ENCODE measurements around the gene RAB3IL1.

RAB3IL1 gene

DNA sequence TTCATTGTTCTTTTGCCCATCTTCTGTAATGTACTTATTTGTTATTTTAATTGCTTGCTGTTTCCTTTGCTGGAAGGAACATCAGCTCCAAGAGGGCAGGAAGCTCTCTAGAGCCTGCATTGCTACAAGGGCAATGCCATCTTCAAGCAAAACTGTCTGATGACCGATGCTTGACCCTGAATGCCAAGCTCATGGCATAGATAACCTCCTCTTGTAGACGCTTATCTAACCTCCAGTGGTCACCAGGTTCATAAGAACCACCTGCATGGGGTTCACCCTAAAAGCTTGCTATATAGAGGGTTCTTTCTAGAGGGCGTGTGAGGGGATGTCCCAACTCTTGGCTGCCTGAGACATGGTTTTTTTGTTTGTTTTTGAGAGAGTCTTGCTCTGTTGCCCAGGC, 42.5 kb downstream of the RAB3IL1 start:
- Histone ChIP-seq H3K27ac (no peak overlapping the region), H3K4me3 (no peak overlapping the region)

DNA sequence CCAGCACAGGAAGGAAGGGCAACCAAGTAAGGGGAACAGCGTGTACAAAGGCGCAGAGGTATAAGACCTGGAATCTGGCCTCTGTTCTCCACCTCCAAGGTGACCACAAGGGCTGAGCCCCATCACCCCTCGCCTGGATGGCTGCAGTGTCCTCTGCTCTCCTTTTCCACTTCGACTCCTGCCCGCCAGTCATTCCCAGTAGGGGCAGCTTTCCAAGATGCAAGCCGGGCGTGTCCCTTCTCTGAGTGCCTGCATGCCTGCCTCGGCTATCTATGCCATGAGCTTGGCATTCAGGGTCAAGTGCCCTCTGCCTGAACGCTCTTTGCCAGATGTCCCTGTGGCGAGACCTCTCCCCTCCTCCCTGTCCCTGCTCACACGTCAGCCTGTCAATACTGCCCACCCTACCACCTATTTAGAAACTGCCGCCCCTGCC, 43.0 kb downstream of the RAB3IL1 start:
- Histone ChIP-seq H3K4me3 (no peak overlapping the region), H3K27ac (no peak overlapping the region)

DNA sequence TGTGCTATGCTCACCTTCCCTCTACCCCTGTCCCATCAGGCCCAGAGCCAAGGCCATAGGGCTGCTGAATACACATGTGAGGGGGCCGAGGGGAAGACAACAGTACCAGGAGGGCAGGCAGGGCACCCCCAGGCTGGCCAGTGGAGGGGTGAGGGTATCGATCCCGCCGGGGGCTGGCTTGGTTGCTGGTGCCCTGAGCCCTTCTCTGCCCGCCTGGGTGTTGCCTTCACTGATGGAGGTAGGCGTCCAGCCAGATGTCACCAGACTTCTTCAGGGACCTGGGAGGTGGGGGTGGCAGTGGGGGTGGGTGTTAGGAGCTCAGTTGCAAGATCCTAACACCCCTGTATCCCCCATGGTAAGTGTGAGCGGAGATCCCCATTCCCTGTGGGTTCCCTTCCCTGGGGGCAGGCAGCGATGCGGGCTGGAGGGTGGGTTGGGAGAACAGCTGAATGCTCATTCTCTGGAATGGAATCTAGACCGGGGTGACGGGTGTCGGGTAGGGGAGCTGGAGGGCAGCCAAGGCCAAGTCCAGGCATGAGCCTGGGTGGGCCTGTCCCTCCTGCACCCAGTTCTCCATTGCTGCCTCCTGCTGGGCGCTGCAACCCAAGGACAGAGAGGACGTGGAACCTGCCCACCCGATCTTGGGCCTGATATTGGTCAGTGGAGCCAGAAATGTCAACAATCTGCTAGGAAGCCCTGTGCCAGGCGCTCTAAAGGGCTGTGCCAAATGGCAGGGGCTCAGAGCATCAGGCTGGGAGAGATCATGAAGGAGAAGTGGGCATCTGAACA, 43.6 kb downstream of the RAB3IL1 start:
- Histone ChIP-seq H3K4me3 (no peak overlapping the region), H3K27ac (no peak overlapping the region)

GRCh38 chr11:61872935-61873565, 44.3 kb downstream of the RAB3IL1 start:
- H3K4me3 ChIP-seq: no peak overlapping the region
- no peak overlapping the region for H3K27ac ChIP-seq

DNA sequence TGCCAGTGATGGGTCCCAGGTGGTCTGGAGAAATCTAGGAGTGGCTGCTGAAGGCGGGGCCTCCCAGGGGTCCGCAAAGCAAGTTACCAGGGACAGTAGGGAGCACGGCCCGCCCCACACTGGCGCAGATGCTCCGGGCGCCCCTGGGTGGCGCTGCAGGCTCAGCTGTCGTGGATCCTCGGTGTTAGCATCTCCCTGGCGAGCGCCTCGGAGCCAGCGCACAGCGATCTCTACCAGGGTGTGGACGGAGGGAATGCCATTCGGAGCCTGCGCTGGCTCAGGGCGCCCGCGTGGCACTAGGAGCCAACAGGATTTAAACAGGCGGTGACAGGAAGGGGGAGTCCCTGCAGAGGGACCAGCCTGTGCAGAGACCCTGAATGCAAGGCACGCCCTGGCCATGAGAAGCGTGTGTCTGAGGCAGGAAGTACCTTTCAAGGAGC, 46.2 kb downstream of the RAB3IL1 start:
- no peak overlapping the region for H3K4me3 ChIP-seq
- peak overlapping the region in 3 of 21 experiments; percentile 25 to 54 (median 43) for H3K27ac ChIP-seq

DNA sequence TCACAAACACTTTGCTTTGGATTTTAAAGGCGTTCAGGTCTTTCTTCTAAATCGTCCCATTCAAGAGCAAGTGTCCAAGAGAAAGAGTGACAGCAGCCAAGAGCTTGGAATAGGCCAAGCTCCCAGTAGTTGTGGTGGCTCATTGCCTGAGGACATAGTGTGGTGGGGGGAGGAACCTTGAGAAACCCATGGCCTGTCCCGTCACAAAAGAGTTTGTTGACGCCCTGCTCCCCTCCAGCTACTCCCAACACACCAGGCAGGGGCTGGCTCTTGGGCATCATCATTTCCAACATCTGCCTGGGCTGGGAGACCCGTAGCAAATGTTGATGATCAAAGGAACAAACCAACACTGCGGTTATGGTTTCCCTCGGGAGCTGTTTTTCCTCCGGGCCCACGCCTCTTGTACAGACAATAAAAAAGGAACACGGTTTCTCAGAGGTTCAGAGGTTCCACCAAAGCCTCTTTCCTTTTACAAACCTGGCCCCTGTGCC, 46.8 kb downstream of the RAB3IL1 start:
- peak overlapping the region in 3 of 21 experiments; percentile 25 to 54 (median 43) for H3K27ac ChIP-seq

GRCh38 chr11:61869708-61870451, 47.5 kb downstream of the RAB3IL1 start:
- peak overlapping the region in 2 of 21 experiments; percentile 6 to 25 for H3K27ac ChIP-seq
- H3K4me3 ChIP-seq: no peak overlapping the region

More for the DNA sequence above, 46.8 kb downstream of the RAB3IL1 start:
- no peak overlapping the region for H3K4me3 ChIP-seq

GRCh38 chr11:61869429-61869707, 48.0 kb downstream of the RAB3IL1 start:
- H3K4me3 ChIP-seq: no peak overlapping the region
- H3K27ac ChIP-seq: no peak overlapping the region

- Histone ChIP-seq H3K27ac (no peak overlapping the region), H3K4me3 (no peak overlapping the region)
These were observed 48.6 kb downstream of the RAB3IL1 start for GRCh38 chr11:61868571-61869428.

DNA sequence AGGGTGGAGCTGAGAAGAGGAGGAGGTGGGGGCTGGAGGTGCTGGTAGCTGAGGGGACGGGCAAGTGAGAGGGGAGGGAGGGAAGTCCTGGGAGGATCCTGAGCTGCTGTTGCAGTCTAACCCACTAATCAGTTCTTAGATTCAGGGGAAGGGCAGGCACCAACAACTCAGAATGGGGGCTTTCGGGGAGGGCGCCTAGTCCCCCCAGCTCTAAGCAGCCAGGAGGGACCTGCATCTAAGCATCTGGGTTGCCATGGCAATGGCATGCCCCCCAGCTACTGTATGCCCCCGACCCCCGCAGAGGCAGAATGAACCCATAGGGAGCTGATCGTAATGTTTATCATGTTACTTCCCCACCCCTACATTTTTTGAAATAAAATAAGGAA, 50.4 kb downstream of the RAB3IL1 start:
- no peak overlapping the region for H3K27ac ChIP-seq
- no peak overlapping the region for H3K4me3 ChIP-seq

GRCh38 chr11:61866231-61866957, 51.0 kb downstream of the RAB3IL1 start:
- no peak overlapping the region for H3K27ac ChIP-seq

GRCh38 chr11:61864814-61865775, 52.3 kb downstream of the RAB3IL1 start:
- Histone ChIP-seq H3K4me3 (no peak overlapping the region), H3K27ac (no peak overlapping the region)

More at GRCh38 chr11:61866231-61866957, 51.0 kb downstream of the RAB3IL1 start:
- no peak overlapping the region for H3K4me3 ChIP-seq

- Histone ChIP-seq H3K27ac (no peak overlapping the region), H3K4me3 (no peak overlapping the region)
These were observed 53.8 kb downstream of the RAB3IL1 start for GRCh38 chr11:61863548-61864081.

GRCh38 chr11:61862714-61863547, 54.4 kb downstream of the RAB3IL1 start:
- Histone ChIP-seq H3K4me3 (no peak overlapping the region), H3K27ac (no peak overlapping the region)

- H3K27ac ChIP-seq: no peak overlapping the region
These were observed 55.7 kb downstream of the RAB3IL1 start for GRCh38 chr11:61861634-61862033.

DNA sequence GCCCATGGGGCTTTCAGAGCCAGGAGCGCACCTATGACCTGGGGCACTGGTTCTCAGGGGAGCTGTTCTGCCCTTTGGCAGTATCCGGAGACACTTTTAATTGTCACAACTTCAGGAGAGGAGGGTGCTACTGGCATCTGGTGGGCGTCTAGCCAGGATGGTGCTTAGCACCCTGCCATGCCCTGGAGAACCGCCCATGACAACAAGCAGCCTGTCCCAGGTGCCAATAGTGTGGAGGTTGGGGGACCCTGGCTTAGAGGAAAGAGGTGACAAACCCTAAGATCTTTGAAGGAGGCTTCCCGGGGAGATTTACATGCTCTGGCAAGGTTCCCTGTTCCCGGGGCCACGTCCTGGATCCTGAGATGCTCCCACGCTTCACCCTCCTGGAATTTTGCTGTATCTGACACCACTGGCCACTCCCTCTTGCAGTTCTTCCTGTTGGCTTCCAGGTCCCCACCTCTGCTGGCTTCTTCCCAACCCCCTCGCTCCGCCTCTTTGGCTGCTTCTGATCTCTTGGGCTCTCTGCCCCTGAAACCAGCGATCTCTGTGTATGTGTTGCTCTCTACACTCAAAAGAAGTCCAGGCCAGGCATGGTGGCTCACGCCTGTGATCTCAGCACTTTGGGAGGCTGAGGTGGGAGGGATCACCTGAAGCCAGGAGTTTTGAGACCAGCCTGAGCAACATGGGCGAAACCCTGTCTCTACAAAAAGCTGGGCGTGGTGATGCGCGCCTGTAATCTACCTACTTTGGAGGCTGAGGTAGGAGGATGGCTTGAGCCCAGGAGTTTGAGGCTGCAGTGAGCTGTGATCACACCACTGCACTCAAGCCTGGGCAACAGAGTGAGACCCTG, 57.1 kb downstream of the RAB3IL1 start:
- Histone ChIP-seq H3K4me3 (no peak overlapping the region), H3K27ac (no peak overlapping the region)

More at GRCh38 chr11:61861634-61862033, 55.7 kb downstream of the RAB3IL1 start:
- no peak overlapping the region for H3K4me3 ChIP-seq
